KOPT-K1 (cell line): ENCODE results near the gene COL27A1.

ENCODE experiments used
- H3K27ac ChIP-seq: fragments of 200-600 bp; sonication (generic); 2 replicates; pipeline ENCODE4 v1.5.1; 2016; ENCODE audit warnings: antibody characterized with exemption, mild to moderate bottlenecking, low read depth, low read length; ENCODE audit not compliant: poor library complexity, severe bottlenecking
- H3K36me3 ChIP-seq: fragments of 200-600 bp; sonication (generic); 2 replicates; pipeline ENCODE4 v1.5.1; 2017; ENCODE audit warnings: antibody characterized with exemption, mild to moderate bottlenecking, low read length, moderate library complexity; ENCODE audit not compliant: insufficient read depth
- H3K9me3 ChIP-seq: fragments of 200-600 bp; sonication (generic); 2 replicates; pipeline ENCODE4 v1.5.1; 2017; ENCODE audit warnings: antibody characterized with exemption, low read length, mild to moderate bottlenecking; ENCODE audit not compliant: insufficient read depth, poor library complexity, severe bottlenecking

The COL27A1 gene

DNA sequence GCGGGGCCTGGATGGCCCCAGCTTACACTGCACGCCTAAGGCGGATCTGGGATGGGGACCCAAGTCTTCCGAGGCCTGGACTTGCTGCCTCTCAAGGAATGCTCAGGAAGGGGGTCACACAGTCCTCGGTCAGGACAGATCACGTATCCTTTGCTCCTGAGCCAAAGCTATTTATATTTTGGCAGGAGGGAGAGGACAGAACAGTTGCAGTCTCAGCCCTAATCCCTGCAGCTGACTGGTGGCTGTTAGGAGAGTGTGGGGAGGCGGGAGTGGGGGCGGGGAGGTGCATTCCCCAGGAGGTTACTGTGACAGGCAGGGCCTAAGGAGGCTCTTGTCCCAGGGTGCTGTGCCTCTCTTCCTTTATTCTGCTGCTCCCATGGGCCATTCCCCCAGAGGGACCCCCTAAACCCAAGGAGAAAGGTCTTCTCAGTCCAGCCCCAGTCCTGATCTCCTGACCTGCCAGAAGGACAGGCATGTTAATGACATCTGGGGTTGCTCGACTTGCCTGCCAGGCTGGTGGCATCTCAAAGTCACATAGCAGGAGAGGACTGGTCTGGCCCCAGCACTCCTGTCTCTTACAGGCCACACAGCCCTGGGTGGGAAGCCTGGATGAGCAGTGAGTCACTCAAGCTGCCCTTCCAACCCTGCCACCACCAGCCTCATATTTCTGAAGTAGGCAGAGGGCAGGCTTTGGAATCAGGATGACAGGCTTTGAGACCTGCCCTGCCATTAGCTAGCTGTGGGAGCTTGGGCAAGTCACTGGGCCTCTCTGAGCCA, 51.9 kb downstream of the COL27A1 start:
- Histone ChIP-seq H3K36me3 (no peaks in the 10 kb centered on the region), H3K9me3 (no peaks in the 10 kb centered on the region), H3K27ac (no peak overlapping the region)

DNA sequence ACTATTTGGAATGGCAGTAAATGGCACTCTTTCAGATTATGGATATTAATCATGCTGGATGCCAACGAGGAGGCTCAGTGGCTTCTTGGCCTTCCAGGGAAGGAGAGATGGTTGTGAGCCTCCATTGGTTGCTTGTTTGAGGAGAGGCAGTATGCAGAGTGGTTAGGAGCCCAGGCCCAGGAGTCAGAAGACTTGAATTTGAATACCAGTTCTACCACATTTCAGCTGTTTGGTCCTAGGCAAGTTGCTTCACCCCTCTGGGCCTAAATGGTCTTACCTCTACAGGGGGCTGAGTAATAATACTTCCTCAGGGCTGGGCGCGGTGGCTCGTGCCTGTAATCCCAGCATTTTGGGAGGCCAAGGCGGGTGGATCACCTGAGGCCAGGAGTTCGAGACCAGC, 52.5 kb downstream of the COL27A1 start:
- Histone ChIP-seq H3K36me3 (no peaks in the 10 kb centered on the region), H3K9me3 (no peaks in the 10 kb centered on the region), H3K27ac (no peak overlapping the region)

DNA sequence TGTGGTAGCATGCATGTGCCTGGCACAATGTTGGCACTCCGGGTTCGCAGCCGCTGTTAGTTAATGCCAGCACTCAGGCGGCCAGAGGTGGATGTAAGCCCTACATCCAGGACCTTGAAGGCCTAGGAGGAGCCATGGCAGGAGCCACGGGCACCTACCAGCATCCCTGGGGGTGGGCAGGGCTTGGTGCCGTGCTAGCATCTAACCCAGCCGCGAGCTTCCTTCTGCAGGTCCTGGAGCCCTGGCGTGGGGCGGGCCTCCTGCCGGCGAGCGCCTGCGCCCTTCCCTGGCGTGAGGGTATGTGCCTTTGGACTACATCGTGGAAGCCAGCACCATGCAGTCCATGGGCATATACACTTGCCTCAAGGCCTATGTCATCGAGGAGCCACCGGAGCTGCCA, 53.8 kb downstream of the COL27A1 start:
- H3K27ac ChIP-seq = no peak overlapping the region
- no peaks in the 10 kb centered on the region for H3K36me3 ChIP-seq
- H3K9me3 ChIP-seq = no peaks in the 10 kb centered on the region

GRCh38 chr9:114210136-114210535, 54.8 kb downstream of the COL27A1 start:
- Histone ChIP-seq H3K9me3 (no peaks in the 10 kb centered on the region), H3K36me3 (no peaks in the 10 kb centered on the region), H3K27ac (no peak overlapping the region)

DNA sequence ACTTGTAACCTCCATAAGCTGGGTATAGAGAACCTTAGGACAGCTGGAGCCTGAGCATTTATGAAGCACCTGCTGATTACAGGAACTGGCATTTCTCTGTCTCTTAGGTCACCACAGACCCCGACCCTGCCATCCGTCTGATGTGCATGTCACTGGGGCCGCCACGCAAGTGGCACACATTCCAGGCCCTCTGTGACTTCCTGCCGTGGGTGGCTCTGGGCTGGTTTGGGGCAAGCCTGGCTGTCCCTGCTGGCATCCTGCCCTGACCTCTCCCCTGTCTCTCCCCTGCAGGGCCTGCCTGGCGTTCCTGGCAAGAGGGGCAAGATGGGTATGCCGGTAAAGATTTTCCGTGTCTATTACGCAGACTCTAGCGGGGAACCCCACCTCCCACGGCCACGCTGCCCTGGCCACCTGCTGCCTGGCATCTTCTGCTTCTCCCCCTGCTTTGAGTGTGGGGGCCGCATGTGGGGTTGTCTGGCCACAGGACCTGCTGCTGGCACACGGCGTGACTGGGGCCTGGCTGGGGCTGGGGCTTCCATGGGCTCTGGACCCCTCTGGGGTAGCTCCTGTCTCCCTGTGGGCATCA, 55.4 kb downstream of the COL27A1 start:
- Histone ChIP-seq H3K27ac (no peak overlapping the region), H3K36me3 (no peaks in the 10 kb centered on the region), H3K9me3 (no peaks in the 10 kb centered on the region)

DNA sequence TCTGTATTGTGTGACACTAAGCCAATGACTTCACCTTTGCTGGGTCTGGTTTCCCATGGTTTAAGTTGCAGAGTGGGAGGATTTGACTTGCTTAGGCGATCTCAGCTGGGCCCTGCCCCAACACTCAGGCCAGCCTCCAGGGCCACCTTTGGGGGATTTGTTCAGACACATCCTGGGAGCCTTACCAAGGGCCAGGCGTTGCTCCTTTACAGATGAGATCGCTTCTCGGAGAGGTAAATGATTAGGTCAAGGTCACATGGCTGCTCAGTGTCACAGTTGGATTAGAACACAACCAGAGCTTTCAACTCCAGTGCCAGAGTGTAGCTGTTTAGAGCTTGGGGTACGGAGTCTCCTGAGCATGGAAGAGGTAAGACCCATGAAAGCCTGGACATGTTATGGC, 57.5 kb downstream of the COL27A1 start:
- Histone ChIP-seq H3K9me3 (no peaks in the 10 kb centered on the region), H3K27ac (no peak overlapping the region), H3K36me3 (no peaks in the 10 kb centered on the region)

DNA sequence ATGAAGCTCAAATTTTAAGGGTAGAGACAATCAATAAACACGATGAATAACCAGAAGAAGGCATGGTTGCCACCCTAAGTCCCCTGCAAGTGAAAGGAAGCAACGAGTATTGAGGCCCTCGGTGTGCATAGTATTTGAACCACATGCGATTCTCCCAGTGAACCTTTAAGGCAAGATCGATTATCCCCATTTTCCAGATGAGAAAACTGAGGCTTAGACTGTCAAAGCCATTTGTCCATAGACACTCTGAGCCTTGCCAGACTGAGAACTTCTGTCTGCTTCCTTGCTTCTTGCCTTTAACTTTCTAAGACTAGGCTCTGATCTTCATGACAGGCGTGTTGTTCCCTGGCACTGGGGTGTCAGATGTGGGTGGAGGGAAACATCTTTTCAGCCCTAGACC, 58.2 kb downstream of the COL27A1 start:
- Histone ChIP-seq H3K27ac (no peak overlapping the region), H3K36me3 (no peaks in the 10 kb centered on the region), H3K9me3 (no peaks in the 10 kb centered on the region)

DNA sequence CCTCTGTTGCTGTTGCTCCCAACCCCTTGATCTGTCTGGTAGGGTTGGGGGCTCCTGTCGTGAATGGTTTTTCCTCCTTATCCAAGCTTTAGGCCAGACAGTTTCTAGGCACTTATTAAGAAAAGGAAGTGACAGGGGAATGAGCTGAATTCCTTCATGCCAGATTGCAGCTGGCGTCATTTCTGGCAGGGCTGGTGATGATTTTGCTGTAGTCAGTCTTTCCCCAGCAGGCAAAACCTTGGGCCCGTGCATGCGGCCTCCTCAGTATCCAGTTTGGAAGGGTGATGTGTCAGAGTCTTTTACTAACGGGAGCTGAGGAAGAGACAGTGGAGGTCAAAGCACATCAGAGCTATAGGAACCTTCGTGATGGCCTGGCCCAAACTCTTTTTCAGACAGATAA, 58.8 kb downstream of the COL27A1 start:
- Histone ChIP-seq H3K27ac (no peak overlapping the region), H3K36me3 (no peaks in the 10 kb centered on the region), H3K9me3 (no peaks in the 10 kb centered on the region)

GRCh38 chr9:114214686-114215414, 59.5 kb downstream of the COL27A1 start:
- Histone ChIP-seq H3K36me3 (no peaks in the 10 kb centered on the region), H3K27ac (no peak overlapping the region), H3K9me3 (no peaks in the 10 kb centered on the region)

DNA sequence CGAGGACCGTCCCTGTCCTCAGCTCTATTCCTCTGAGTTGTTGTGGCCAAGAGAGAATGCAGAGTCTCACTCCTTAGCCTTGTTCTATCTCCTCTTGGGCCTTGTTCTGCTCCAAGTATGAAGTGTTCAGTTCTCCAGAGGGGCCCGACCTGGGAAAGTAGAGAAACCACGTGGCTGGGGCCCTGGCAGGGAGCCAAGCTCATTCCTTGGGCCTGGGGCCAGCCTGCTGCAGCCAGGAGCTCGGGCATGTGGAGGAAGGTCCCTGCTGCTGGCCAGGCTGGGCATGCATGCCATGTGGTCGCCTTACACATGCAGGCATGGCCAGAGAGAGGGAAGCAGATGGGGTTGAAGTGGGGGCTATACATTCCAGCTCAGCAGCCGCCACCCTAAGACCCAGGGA, 60.7 kb downstream of the COL27A1 start:
- H3K36me3 ChIP-seq = no peaks in the 10 kb centered on the region
- no peaks in the 10 kb centered on the region for H3K9me3 ChIP-seq
- H3K27ac ChIP-seq = no peak overlapping the region

GRCh38 chr9:114216976-114217375, 61.6 kb downstream of the COL27A1 start:
- Histone ChIP-seq H3K36me3 (no peaks in the 10 kb centered on the region), H3K27ac (no peak overlapping the region), H3K9me3 (no peaks in the 10 kb centered on the region)

DNA sequence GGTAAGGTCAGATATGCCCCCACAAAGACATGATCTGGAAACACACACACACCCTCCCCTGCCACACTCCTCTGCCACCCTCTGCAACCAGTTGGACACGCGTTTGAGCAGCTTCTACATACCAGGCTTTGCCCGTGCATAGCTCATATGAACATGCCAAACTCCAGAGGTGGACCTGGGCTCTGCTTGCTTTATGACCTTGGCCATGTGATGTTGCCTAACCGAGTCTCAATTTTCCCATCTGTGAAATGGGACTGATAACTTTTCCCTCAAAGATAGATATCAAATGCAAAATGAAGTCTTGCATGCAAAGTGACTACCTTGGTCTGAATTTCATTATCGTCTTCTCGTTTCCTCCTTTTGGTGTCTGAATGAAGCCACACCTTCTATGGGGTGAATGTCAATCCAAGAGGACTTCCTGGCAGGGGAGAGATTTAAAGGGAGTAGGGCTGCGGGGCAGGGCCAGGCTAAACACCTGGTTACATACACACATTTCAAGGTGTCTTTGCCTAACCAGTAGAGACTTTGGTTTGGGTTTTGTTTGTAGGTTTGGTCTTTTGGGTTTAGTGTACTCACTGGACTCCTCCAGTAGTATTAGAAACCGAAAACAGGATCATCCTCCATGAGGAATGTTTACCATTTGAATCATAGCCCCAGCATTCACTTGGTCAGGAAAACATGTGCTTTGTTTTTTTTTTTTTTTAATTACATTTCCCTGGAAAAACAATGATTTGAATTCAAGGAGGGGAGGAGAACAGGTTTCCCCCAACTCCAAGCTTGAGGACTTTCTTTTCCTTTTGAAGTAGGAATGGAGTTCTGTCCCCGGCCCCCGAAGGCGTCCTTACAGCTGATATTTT, 63.2 kb downstream of the COL27A1 start:
- Histone ChIP-seq H3K27ac (no peak overlapping the region), H3K9me3 (no peaks in the 10 kb centered on the region), H3K36me3 (no peaks in the 10 kb centered on the region)

DNA sequence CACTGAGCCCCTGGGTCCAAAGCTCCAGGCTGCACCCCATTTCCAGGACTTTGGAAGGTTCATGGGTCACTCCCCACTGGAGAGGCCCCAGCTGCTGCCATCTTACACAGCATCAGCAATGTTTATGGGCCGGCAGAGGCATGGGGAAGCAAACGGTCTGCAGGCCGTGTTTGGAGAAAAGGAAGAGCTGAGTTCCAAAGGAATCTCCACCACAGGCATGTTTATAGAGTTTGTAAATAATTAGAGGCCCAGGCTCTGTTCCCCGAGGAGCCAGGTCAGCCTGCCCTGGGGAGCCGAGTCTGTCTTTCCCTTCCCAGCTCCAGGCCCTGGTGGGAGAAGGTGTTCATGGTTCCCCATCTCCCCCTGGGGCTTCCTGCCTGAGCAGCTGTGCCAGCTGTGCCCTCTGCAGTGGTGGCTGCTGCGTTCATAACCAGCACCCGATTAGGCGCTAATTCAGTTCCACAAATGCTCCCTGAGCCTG, 64.8 kb downstream of the COL27A1 start:
- H3K27ac ChIP-seq = no peak overlapping the region
- no peaks in the 10 kb centered on the region for H3K36me3 ChIP-seq
- H3K9me3 ChIP-seq = no peaks in the 10 kb centered on the region

DNA sequence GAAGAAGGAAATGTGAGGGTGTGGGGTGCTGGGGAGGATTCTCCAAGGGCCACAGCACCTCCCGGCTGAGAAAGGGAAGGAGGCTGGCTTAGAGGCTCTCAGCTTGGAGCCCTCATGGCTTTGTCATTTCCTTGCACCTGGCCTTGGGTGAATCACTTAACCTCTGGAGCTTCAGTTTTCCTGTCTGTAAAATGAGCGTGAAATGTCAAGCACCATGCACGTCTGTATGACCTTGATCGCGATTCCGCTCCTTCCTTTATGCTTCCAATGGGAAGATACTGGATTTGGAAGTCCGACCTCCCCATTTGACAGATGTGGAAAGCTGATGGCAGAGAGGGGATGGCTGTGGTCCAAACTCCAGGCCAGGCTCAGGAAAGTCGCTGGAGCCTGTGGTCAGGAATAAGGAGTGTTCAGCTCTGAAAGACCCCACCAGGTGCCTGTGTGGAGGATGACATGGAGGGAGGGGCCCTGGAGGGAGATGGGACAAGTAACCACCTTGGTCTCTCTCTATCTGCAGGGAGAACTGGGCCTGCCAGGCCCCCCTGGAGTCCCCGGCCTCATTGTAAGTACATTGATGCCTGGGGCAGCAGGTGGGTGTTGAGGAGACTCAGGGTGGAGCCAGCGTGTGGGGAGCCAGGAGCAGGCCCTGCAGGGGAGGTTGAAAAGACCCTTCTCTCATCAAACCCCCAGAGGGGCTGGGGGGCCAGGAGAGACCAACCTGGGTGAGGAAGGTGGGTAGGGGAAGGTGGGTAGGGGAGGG, 66.5 kb downstream of the COL27A1 start:
- H3K9me3 ChIP-seq = no peaks in the 10 kb centered on the region
- no peaks in the 10 kb centered on the region for H3K36me3 ChIP-seq
- no peak overlapping the region for H3K27ac ChIP-seq
